IMR-90 (cell line): Measurements from ENCODE around the gene CHRM4. TPM values are rescaled to one million over a fixed set of nuclear protein-coding genes. Genes with fewer than 3 reads are reported as not detected.
A peak's percentile ranks its signal among the peaks of the same experiment; 100 is the strongest.

Experiments used
- ATAC-seq: fragments of 200-7000 bp; cut with Tn5 transposase; 2 replicates; pipeline ENCODE4 v1.9.1; 2020; ENCODE audit warnings: low read depth, mild to moderate bottlenecking, moderate library complexity
- BruUV-seq: library from RNA; stranded (reverse); fragments of 400-500 nt; replicated peaks from 2 replicates; lab custom pipeline; 2021; lab: Mats Ljungman, UMichigan
- CTCF ChIA-PET: fragments of 300-600 bp; formaldehyde crosslinking; extraction: SDS; loops from one replicate; lab custom pipeline; 2021; ENCODE audit warnings: antibody characterized with exemption; lab: Yijun Ruan, JAX
- POLR2A ChIA-PET: fragments of 300-600 bp; sonication (Branson Sonifier 250); formaldehyde crosslinking; loops from one replicate; lab custom pipeline; 2022; ENCODE audit warnings: antibody characterized with exemption; ENCODE audit not compliant: unreplicated experiment; lab: Charles Lee
- DNase-seq: peaks from one replicate; pipeline ENCODE4 v3.0.0; 2013
- H2AFZ ChIP-seq: replicated peaks from 2 replicates; pipeline ENCODE3; 2013; ENCODE audit warnings: low read length, mild to moderate bottlenecking; ENCODE audit not compliant: poor library complexity
- H2AK5ac ChIP-seq: 2 replicates; pipeline ENCODE4 v1.6.1; 2013; ENCODE audit warnings: low read depth, low read length, inconsistent platforms
- H2AK9ac ChIP-seq: replicated peaks from 2 replicates; pipeline ENCODE3; 2013; ENCODE audit warnings: mild to moderate bottlenecking, low read depth, low read length, moderate library complexity; ENCODE audit not compliant: poor library complexity
- H2BK120ac ChIP-seq: 2 replicates; pipeline ENCODE4 v1.6.1; 2013; ENCODE audit warnings: low read depth, low read length, inconsistent platforms
- H2BK15ac ChIP-seq: 3 replicates; pipeline ENCODE4 v1.6.1; 2013; ENCODE audit warnings: low read depth, low read length, inconsistent platforms
- H2BK20ac ChIP-seq: 2 replicates; pipeline ENCODE4 v1.6.1; 2013; ENCODE audit warnings: low read depth, mild to moderate bottlenecking, inconsistent platforms, low read length, moderate library complexity
- H2BK5ac ChIP-seq: 2 replicates; pipeline ENCODE4 v1.6.1; 2013; ENCODE audit warnings: mild to moderate bottlenecking, low read depth, low read length, inconsistent platforms; ENCODE audit not compliant: poor library complexity, severe bottlenecking
- H3K14ac ChIP-seq: replicated peaks from 2 replicates; pipeline ENCODE4 v1.6.1; 2013; ENCODE audit warnings: low read depth, low read length, inconsistent platforms
- H3K18ac ChIP-seq: 2 replicates; pipeline ENCODE4 v1.6.1; 2013; ENCODE audit warnings: low read depth, low read length, control low read depth
- H3K23ac ChIP-seq: 2 replicates; pipeline ENCODE4 v1.6.1; 2013; ENCODE audit warnings: low read depth, low read length, inconsistent platforms
- H3K27ac ChIP-seq: 2 replicates; pipeline ENCODE4 v1.5.1; 2013; ENCODE audit warnings: mild to moderate bottlenecking, control low read depth, low read length; ENCODE audit not compliant: insufficient read depth
- H3K27me3 ChIP-seq: 2 replicates; pipeline ENCODE4 v1.6.1; 2013; ENCODE audit warnings: low read length; ENCODE audit not compliant: control insufficient read depth, insufficient read depth
- H3K36me3 ChIP-seq: 2 replicates; pipeline ENCODE4 v1.6.1; 2013; ENCODE audit warnings: low read length, mixed read lengths; ENCODE audit not compliant: control insufficient read depth, insufficient read depth
- H3K4ac ChIP-seq: 2 replicates; pipeline ENCODE4 v1.6.1; 2013; ENCODE audit warnings: low read depth, low read length, inconsistent platforms
- H3K4me1 ChIP-seq: 2 replicates; pipeline ENCODE4 v1.6.1; 2013; ENCODE audit warnings: low read length, mixed read lengths; ENCODE audit not compliant: control insufficient read depth, insufficient read depth
- H3K4me2 ChIP-seq: 2 replicates; pipeline ENCODE4 v1.6.1; 2013; ENCODE audit warnings: low read depth, mild to moderate bottlenecking, control low read depth, low read length, moderate library complexity
- H3K4me3 ChIP-seq: 2 replicates; pipeline ENCODE4 v1.5.1; 2013; ENCODE audit warnings: low read depth, mild to moderate bottlenecking, control low read depth, low read length, moderate library complexity; ENCODE audit not compliant: insufficient read depth
- H3K56ac ChIP-seq: 2 replicates; pipeline ENCODE4 v1.6.1; 2013; ENCODE audit warnings: low read length, inconsistent platforms; ENCODE audit not compliant: insufficient read depth; ENCODE audit errors: extremely low read depth
- H3K79me1 ChIP-seq, 2 experiments: 2 replicates each; pipeline ENCODE4 v1.6.1; 2013; ENCODE audit warnings: low read length in 2 of 2, inconsistent platforms in 1 of 2, low read depth in 1 of 2
- H3K9ac ChIP-seq: 2 replicates; pipeline ENCODE4 v1.6.1; 2013; ENCODE audit warnings: low read depth, low read length, control low read depth
- H3K9me1 ChIP-seq: 2 replicates; pipeline ENCODE4 v1.6.1; 2013; ENCODE audit warnings: low read length, inconsistent platforms; ENCODE audit not compliant: insufficient read depth
- H3K9me3 ChIP-seq: 2 replicates; pipeline ENCODE4 v1.6.1; 2013; ENCODE audit warnings: low read length; ENCODE audit not compliant: control insufficient read depth, insufficient read depth
- H4K20me1 ChIP-seq: 2 replicates; pipeline ENCODE4 v1.6.1; 2013; ENCODE audit warnings: low read length, inconsistent platforms; ENCODE audit not compliant: insufficient read depth
- H4K5ac ChIP-seq: 2 replicates; pipeline ENCODE4 v1.6.1; 2013; ENCODE audit warnings: mild to moderate bottlenecking, low read depth, low read length, control low read depth
- H4K8ac ChIP-seq, 2 experiments: 2 replicates each; pipeline ENCODE4 v1.6.1; 2013; ENCODE audit warnings: low read depth in 2 of 2, low read length in 2 of 2, control low read depth in 1 of 2, inconsistent platforms in 1 of 2
- H4K91ac ChIP-seq: 2 replicates; pipeline ENCODE4 v1.6.1; 2013; ENCODE audit warnings: low read depth, low read length, inconsistent platforms; ENCODE audit not compliant: insufficient read depth
- BHLHE40 ChIP-seq: fragments of 150-350 bp; IDR thresholded peaks from 2 replicates; pipeline ENCODE4 v1.6.1; 2016; ENCODE audit warnings: mild to moderate bottlenecking, low read depth, low read length
- MAZ ChIP-seq: IDR thresholded peaks from 2 replicates; pipeline ENCODE4 v1.6.1; 2012; ENCODE audit warnings: low read depth, mild to moderate bottlenecking, low read length, improper control_type of control experiment, moderate library complexity, borderline replicate concordance
- MXI1 ChIP-seq: IDR thresholded peaks from 2 replicates; pipeline ENCODE4 v1.6.1; 2012; ENCODE audit warnings: low read depth, mild to moderate bottlenecking, low read length, moderate library complexity, borderline replicate concordance
- WGBS, 2 experiments: methylation state at CpG; one replicate each; pipeline versions ENCODE4 v1.1.5 to v1.1.7; 2013; ENCODE audit warnings: missing lambda C conversion rate in 2 of 2; ENCODE audit not compliant: insufficient read length in 1 of 2; ENCODE audit errors: extremely low coverage in 2 of 2; 5-methylcytosine and 5-hydroxymethylcytosine counted together
- dilution Hi-C: fragments of 300-500 bp; cut with HindIII; formaldehyde crosslinking; loops from one replicate; pipeline ENCODE4 v1.14.3; 2018; ENCODE audit warnings: low sequenced_read_pairs; ENCODE audit not compliant: unreplicated experiment
- in situ Hi-C: fragments of 300-500 bp; cut with MboI; formaldehyde crosslinking; loops from 3 replicates; pipeline ENCODE4 v1.14.3; 2019; ENCODE audit warnings: low sequenced_read_pairs, inconsistent platforms, mixed read lengths
- intact Hi-C: fragments of 100-400 bp; cut with micrococcal nuclease; formaldehyde crosslinking; loops from 2 replicates; pipeline ENCODE4 v1.10.0; 2022
- polyA plus RNA-seq, 3 experiments: library from polyadenylated mRNA; depleted of rRNA; stranded (reverse); fragments of >200 nt; gene quantifications; 2 replicates each; pipeline ENCODE4 v1.2.3, GENCODE V29; 2012; ENCODE audit warnings: low replicate concordance in 1 of 3
- total RNA-seq: library from RNA; depleted of rRNA; stranded (reverse); fragments of >200 nt; gene quantifications from 2 replicates; pipeline ENCODE4 v1.2.3, GENCODE V29; 2012

The CHRM4 gene
- total and polyA plus RNA-seq, 2 of the 4 experiments (the other 2 are of a cell fraction): 0.09 to 0.18 TPM

- peak overlapping the region; percentile 28; the same call in 1 of the 2 replicates for H3K23ac ChIP-seq
- peak overlapping the region; percentile 70; the same call in 1 of the 2 replicates for H4K91ac ChIP-seq
- intact Hi-C loops: no loop called here
- peak overlapping the region; percentile 79 for H3K18ac ChIP-seq
- no peaks in the 10 kb centered on the region for H3K27me3 ChIP-seq
- peaks cover 37% of the 10 kb centered on the region for H3K4me1 ChIP-seq
- no peaks in the 10 kb centered on the region for H3K36me3 ChIP-seq
- H2AK5ac ChIP-seq: peak overlapping the region; percentile 98
- no peaks in the 10 kb centered on the region for H3K9me3 ChIP-seq
- H3K9me1 ChIP-seq: peaks cover 5% of the 10 kb centered on the region; the same call in 1 of the 2 replicates
- no peak overlapping the region for H3K4me3 ChIP-seq
- H4K8ac ChIP-seq: peak overlapping the region in 1 of 2 experiments; percentile 93; a peak in 2 of 4 replicates
- peaks cover 26% of the 10 kb centered on the region for H4K20me1 ChIP-seq
- peak overlapping the region; percentile 10 for H2BK120ac ChIP-seq
- no peak overlapping the region for H2BK20ac ChIP-seq
- H4K5ac ChIP-seq: peak overlapping the region; percentile 85
- H2BK5ac ChIP-seq: peak overlapping the region; percentile 67
- H3K9ac ChIP-seq: peak overlapping the region; percentile 49; the same call in 1 of the 2 replicates
- in situ Hi-C loops: no loop called here
- peak overlapping the region; percentile 80 for H3K4ac ChIP-seq
- peak overlapping the region; percentile 34; the same call in 1 of the 2 replicates for H3K14ac ChIP-seq
- dilution Hi-C loops: no loop called here
- peak overlapping the region; percentile 58; the same call in 1 of the 3 replicates for H2BK15ac ChIP-seq
- 68% methylated on average over 7 of the region's 9 CpGs; no CpG with 5 or more reads in 1 of the 2 experiments for WGBS, 2 experiments
- DNase-seq: peak; percentile 67
- POLR2A ChIA-PET: interaction anchor here (0.5 kb wide), 1 partner anchor 11 kb away, joined by 9 read pairs; no protein-coding TSS in a partner anchor
- peaks cover 34 to 61% of the 10 kb centered on the region in 2 experiments for H3K79me1 ChIP-seq
- H2AK9ac ChIP-seq: peak overlapping the region; percentile 73
- BruUV-seq: no TSS peak
- peak; percentile 36 for ATAC-seq
- TF ChIP-seq BHLHE40 (no peak), MAZ (peak; percentile 64; the same call in 1 of the 2 replicates), MXI1 (peak; percentile 67; the same call in 1 of the 2 replicates)
- H3K27ac ChIP-seq: peak overlapping the region; percentile 41
- no peak overlapping the region for H3K4me2 ChIP-seq
- CTCF ChIA-PET: no interaction called here
- peak overlapping the region; percentile 78 for H2AFZ ChIP-seq
- no peak overlapping the region for H3K56ac ChIP-seq
These were observed 28.6 kb downstream of the CHRM4 start for GRCh38 chr11:46363031-46363407.
